HK-2 (cell line): ENCODE data around the gene LIMK1.
"Not testable (repeated sequence)": the region's sequence is repeated elsewhere in the genome, so short reads cannot be mapped to it uniquely, and the experiment has no call there.

Experiments
- DNase-seq: peaks from one replicate; pipeline ENCODE4 v3.0.0-alpha.2; 2018; ENCODE audit not compliant: unreplicated experiment

Gene LIMK1

GRCh38 chr7:74083117-74083876 is at the start of gene LIMK1:
TSS of gene LIMK1 (plus strand) at chr7:74083804. CDS start at chr7:74083991, 187 bp downstream.
- peak; percentile 87 for DNase-seq

GRCh38 chr7:74037609-74038008 is 46.0 kb upstream of the LIMK1 start:
- DNase-seq = no peak

- no peak for DNase-seq
These were observed 45.2 kb upstream of the LIMK1 start for GRCh38 chr7:74038194-74038961.

- no peak for DNase-seq
These were observed 44.3 kb upstream of the LIMK1 start for GRCh38 chr7:74039337-74039736.

GRCh38 chr7:74040101-74040790 is 43.4 kb upstream of the LIMK1 start:
- DNase-seq = no peak

- no peak for DNase-seq
These were observed 42.6 kb upstream of the LIMK1 start for GRCh38 chr7:74040791-74041520.

- no peak for DNase-seq
These were observed 40.7 kb upstream of the LIMK1 start for GRCh38 chr7:74042746-74043522.

- DNase-seq = no peak
These were observed 40.1 kb upstream of the LIMK1 start for GRCh38 chr7:74043523-74043951.

GRCh38 chr7:74044366-74045350 is 38.9 kb upstream of the LIMK1 start:
- DNase-seq = no peak

- DNase-seq = not testable (repeated sequence)
These were observed 37.0 kb upstream of the LIMK1 start for GRCh38 chr7:74046581-74046980.

GRCh38 chr7:74047804-74048380 is 35.7 kb upstream of the LIMK1 start:
- no peak for DNase-seq

- no peak for DNase-seq
These were observed 34.5 kb upstream of the LIMK1 start for GRCh38 chr7:74048999-74049599.

- DNase-seq = no peak
These were observed 33.4 kb upstream of the LIMK1 start for GRCh38 chr7:74049997-74050798.

- no peak for DNase-seq
These were observed 32.4 kb upstream of the LIMK1 start for GRCh38 chr7:74051193-74051592.

GRCh38 chr7:74051629-74052410 is 31.8 kb upstream of the LIMK1 start:
- DNase-seq = peak; percentile 59

GRCh38 chr7:74052628-74053027 is 31.0 kb upstream of the LIMK1 start:
- no peak for DNase-seq

GRCh38 chr7:74053589-74054186 is 29.9 kb upstream of the LIMK1 start:
- no peak for DNase-seq
